Uterus (tissue), 2 donors: ENCODE measurements around the gene ZMYND10.

ENCODE experiments used
- POLR2A ChIP-seq, 2 donors: fragments of 450-650 bp; IDR thresholded peaks; one replicate each; pipeline ENCODE4 v1.6.1; 2016; ENCODE audit warnings: antibody characterized with exemption in 2 of 2, mild to moderate bottlenecking in 1 of 2, moderate library complexity in 1 of 2
- TF ChIP-seq, protein P1 (sequence below), 4 experiments: fragments of 200-600 bp in 2 of 4; fragments of 450-650 bp in 2 of 4; sonication (generic) in 2 of 4; IDR thresholded peaks; one replicate each; pipeline ENCODE4 v1.5.1; 2016 to 2019; ENCODE audit warnings: antibody characterized with exemption in 4 of 4, mild to moderate bottlenecking in 2 of 4, moderate library complexity in 1 of 4

DNA sequence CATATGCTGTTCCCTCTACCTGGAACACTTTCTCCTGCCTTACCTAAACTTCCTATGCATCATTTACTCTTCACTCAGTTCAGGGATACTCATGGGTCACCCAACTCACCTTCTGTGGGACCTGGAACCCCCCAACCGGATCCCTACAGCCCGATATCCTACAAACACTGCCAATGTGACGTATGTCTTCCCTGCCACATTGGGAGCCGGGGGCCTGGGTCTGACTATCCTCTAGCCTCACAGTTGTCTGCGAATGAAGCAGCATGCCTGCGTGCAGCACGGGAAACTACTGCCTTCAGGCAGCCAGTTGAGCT is 4.6 kb upstream of the ZMYND10 start:
- TF ChIP-seq, protein P1, sequence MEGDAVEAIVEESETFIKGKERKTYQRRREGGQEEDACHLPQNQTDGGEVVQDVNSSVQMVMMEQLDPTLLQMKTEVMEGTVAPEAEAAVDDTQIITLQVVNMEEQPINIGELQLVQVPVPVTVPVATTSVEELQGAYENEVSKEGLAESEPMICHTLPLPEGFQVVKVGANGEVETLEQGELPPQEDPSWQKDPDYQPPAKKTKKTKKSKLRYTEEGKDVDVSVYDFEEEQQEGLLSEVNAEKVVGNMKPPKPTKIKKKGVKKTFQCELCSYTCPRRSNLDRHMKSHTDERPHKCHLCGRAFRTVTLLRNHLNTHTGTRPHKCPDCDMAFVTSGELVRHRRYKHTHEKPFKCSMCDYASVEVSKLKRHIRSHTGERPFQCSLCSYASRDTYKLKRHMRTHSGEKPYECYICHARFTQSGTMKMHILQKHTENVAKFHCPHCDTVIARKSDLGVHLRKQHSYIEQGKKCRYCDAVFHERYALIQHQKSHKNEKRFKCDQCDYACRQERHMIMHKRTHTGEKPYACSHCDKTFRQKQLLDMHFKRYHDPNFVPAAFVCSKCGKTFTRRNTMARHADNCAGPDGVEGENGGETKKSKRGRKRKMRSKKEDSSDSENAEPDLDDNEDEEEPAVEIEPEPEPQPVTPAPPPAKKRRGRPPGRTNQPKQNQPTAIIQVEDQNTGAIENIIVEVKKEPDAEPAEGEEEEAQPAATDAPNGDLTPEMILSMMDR (IDR thresholded peaks at IDR 0.05) = no peak
- TF ChIP-seq POLR2A (IDR thresholded peaks at IDR 0.05) = no peak
